WTC11 (cell line): Measurements from ENCODE around the gene ZNF185. TPM values are rescaled to one million over a fixed set of nuclear protein-coding genes. Genes with fewer than 3 reads are reported as not detected.

Experiments
- ATAC-seq: fragments of 200-7000 bp; cut with Tn5 transposase; 2 replicates; pipeline ENCODE4 v1.10.0; 2021; ENCODE audit warnings: mild to moderate bottlenecking, moderate library complexity
- CTCF ChIA-PET: fragments of 300-600 bp; sonication (Branson Sonifier 250); formaldehyde crosslinking; loops from one replicate; lab custom pipeline; 2021; ENCODE audit warnings: antibody characterized with exemption; lab: Charles Lee
- POLR2A ChIA-PET: fragments of 350-600 bp; sonication (Branson Sonifier 250); formaldehyde crosslinking; loops from one replicate; lab custom pipeline; 2021; ENCODE audit warnings: antibody characterized with exemption; lab: Charles Lee
- DNase-seq: peaks from one replicate; pipeline ENCODE4 v3.0.0; 2021; ENCODE audit warnings: low spot score
- H3K27ac Mint-ChIP-seq: 2 replicates; pipeline ENCODE4 v1.8.0; 2021; ENCODE audit warnings: mixed read lengths
- H3K27me3 Mint-ChIP-seq: 2 replicates; pipeline ENCODE4 v1.8.0; 2021; ENCODE audit warnings: low read depth, mild to moderate bottlenecking, moderate library complexity, mixed read lengths
- H3K36me3 Mint-ChIP-seq: 2 replicates; pipeline ENCODE4 v1.8.0; 2021; ENCODE audit warnings: mixed read lengths
- H3K4me1 Mint-ChIP-seq: 2 replicates; pipeline ENCODE4 v1.8.0; 2022; ENCODE audit warnings: mixed read lengths
- H3K4me3 Mint-ChIP-seq: 2 replicates; pipeline ENCODE4 v1.8.0; 2021; ENCODE audit warnings: mild to moderate bottlenecking, moderate library complexity, mixed read lengths
- H3K9me3 Mint-ChIP-seq: 2 replicates; pipeline ENCODE4 v1.8.0; 2021; ENCODE audit warnings: mixed read lengths
- ARID4B ChIP-seq: sonication (generic); formaldehyde crosslinking; IDR thresholded peaks from 2 replicates; pipeline ENCODE4 v1.8.0; 2023; ENCODE audit warnings: missing genetic modification reagents, mild to moderate bottlenecking, borderline replicate concordance
- ATF1 ChIP-seq: sonication (generic); formaldehyde crosslinking; IDR thresholded peaks from 2 replicates; pipeline ENCODE4 v1.8.1; 2023; ENCODE audit warnings: mild to moderate bottlenecking, moderate library complexity, missing genetic modification reagents
- ATF2 ChIP-seq: sonication (generic); formaldehyde crosslinking; IDR thresholded peaks from 2 replicates; pipeline ENCODE4 v1.8.1; 2022; ENCODE audit warnings: low read depth, missing genetic modification reagents, borderline replicate concordance
- CTCF ChIP-seq: fragments of 200-600 bp; IDR thresholded peaks from 2 replicates; pipeline ENCODE4 v1.8.0; 2022; ENCODE audit warnings: antibody characterized with exemption
- FOXP4 ChIP-seq: sonication (generic); formaldehyde crosslinking; IDR thresholded peaks from 2 replicates; pipeline ENCODE4 v1.8.0; 2022; ENCODE audit warnings: mild to moderate bottlenecking, missing genetic modification reagents
- HMGXB4 ChIP-seq: sonication (generic); formaldehyde crosslinking; IDR thresholded peaks from 2 replicates; pipeline ENCODE4 v1.8.1; 2023; ENCODE audit warnings: mild to moderate bottlenecking, moderate library complexity, missing genetic modification reagents
- MLX ChIP-seq: sonication (generic); formaldehyde crosslinking; IDR thresholded peaks from 2 replicates; pipeline ENCODE4 v1.8.1; 2023; ENCODE audit warnings: mild to moderate bottlenecking, missing genetic modification reagents, moderate library complexity
- MXD4 ChIP-seq: fragments of 250-450 bp; sonication (Bioruptor Pico); IDR thresholded peaks from 2 replicates; pipeline ENCODE4 v1.8.0; 2021; ENCODE audit warnings: mild to moderate bottlenecking, moderate library complexity, borderline replicate concordance
- NR3C1 ChIP-seq: sonication (generic); formaldehyde crosslinking; conservative IDR thresholded peaks from 2 replicates; pipeline ENCODE4 v1.8.1; 2023; ENCODE audit warnings: low read depth, mild to moderate bottlenecking, missing genetic modification reagents
- SMAD4 ChIP-seq: sonication (generic); formaldehyde crosslinking; IDR thresholded peaks from 2 replicates; pipeline ENCODE4 v1.8.0; 2022; ENCODE audit warnings: mild to moderate bottlenecking, missing genetic modification reagents
- SOX15 ChIP-seq: fragments of 250-450 bp; sonication (Bioruptor Pico); IDR thresholded peaks from 2 replicates; pipeline ENCODE4 v1.9.0; 2021; ENCODE audit warnings: mild to moderate bottlenecking
- SP1 ChIP-seq: sonication (generic); formaldehyde crosslinking; conservative IDR thresholded peaks from 2 replicates; pipeline ENCODE4 v1.8.1; 2022; ENCODE audit warnings: missing genetic modification reagents
- TCF7 ChIP-seq: sonication (generic); formaldehyde crosslinking; IDR thresholded peaks from 2 replicates; pipeline ENCODE4 v1.8.0; 2022; ENCODE audit warnings: mild to moderate bottlenecking, low read depth, missing genetic modification reagents, moderate library complexity
- ZBTB43 ChIP-seq: sonication (generic); formaldehyde crosslinking; IDR thresholded peaks from 2 replicates; pipeline ENCODE4 v1.8.1; 2023; ENCODE audit warnings: mild to moderate bottlenecking, missing genetic modification reagents
- ZNF425 ChIP-seq: fragments of 250-450 bp; sonication (Bioruptor Pico); conservative IDR thresholded peaks from 2 replicates; pipeline ENCODE4 v1.9.0; 2021; ENCODE audit warnings: mild to moderate bottlenecking
- total RNA-seq: library from RNA; stranded (reverse); gene quantifications from 3 replicates; pipeline ENCODE4 v1.2.3, GENCODE V29; 2021

The ZNF185 gene
- total RNA-seq, 1 experiment from 2014 or later = 8.2 TPM

GRCh38 chrX:152900937-152901445, 3.1 kb downstream of the ZNF185 start:
- H3K4me1 Mint-ChIP-seq = peaks cover 36% of the 10 kb centered on the region
- DNase-seq = no peak
- ChIA-PET POLR2A (no interaction called here), CTCF (interaction anchor here (1.7 kb wide), 1 partner anchor 14 kb away, joined by 9 read pairs; no protein-coding TSS in a partner anchor)
- no peak for TF ChIP-seq ATF1 (CRISPR knock-in tag)
- no peaks in the 10 kb centered on the region for H3K9me3 Mint-ChIP-seq
- H3K36me3 Mint-ChIP-seq = no peaks in the 10 kb centered on the region
- peaks cover 9% of the 10 kb centered on the region for H3K27me3 Mint-ChIP-seq
- no peak for ATAC-seq
- no peak overlapping the region for H3K27ac Mint-ChIP-seq
- H3K4me3 Mint-ChIP-seq = no peak overlapping the region

- Mint-ChIP-seq H3K36me3 (no peaks in the 10 kb centered on the region), H3K27me3 (peaks cover 3% of the 10 kb centered on the region; the same call in 1 of the 2 replicates), H3K9me3 (no peaks in the 10 kb centered on the region), H3K4me1 (peaks cover 30% of the 10 kb centered on the region), H3K27ac (no peak overlapping the region), H3K4me3 (no peak overlapping the region)
- CTCF ChIA-PET = interaction anchor here (0.8 to 1.7 kb wide), 4 partner anchors 9 to 19 kb away, joined by 3 to 9 read pairs (median 4); no protein-coding TSS in a partner anchor
- POLR2A ChIA-PET = no interaction called here
- no peak for DNase-seq
- ATAC-seq = no peak
- TF ChIP-seq CTCF (no peak), ATF2 (CRISPR knock-in tag) (no peak), TCF7 (CRISPR knock-in tag) (no peak), MLX (CRISPR knock-in tag) (no peak), SMAD4 (CRISPR knock-in tag) (no peak), ZNF425 (CRISPR knock-in tag) (no peak), FOXP4 (CRISPR knock-in tag) (no peak), SOX15 (CRISPR knock-in tag) (no peak), SP1 (no peak), ARID4B (CRISPR knock-in tag) (no peak), ZBTB43 (CRISPR knock-in tag) (no peak), NR3C1 (CRISPR knock-in tag) (no peak), MXD4 (no peak), HMGXB4 (no peak)
These were observed 4.1 kb downstream of the ZNF185 start for GRCh38 chrX:152901816-152902501.
